GM12873 (cell line): ENCODE measurements around the gene SMAD3.

ENCODE experiments used
- TF ChIP-seq, protein P1 (sequence below): IDR thresholded peaks from 2 replicates; pipeline ENCODE4 v1.5.1; 2012; ENCODE audit warnings: low read depth, mild to moderate bottlenecking, moderate library complexity, low read length, control low read depth; ENCODE audit not compliant: insufficient read depth; ENCODE audit errors: missing control alignments

SMAD3 gene

DNA sequence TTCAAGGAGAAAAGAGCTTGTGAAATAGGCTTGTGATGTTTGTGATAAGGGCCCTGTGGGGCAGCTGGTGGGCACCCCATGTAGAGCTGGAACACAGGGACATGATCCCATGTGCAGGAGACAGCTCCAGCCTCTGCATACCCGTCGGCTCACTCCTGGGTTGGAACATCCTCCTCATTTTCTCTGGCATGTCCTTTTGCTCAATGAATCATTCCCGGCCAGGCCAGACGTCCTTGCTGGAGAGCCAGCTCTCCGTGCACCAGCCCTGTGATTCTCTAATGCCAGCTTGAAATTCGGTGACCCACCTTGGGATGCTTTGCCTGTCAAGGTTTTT, 77.3 kb downstream of the SMAD3 start:
- TF ChIP-seq, protein P1, sequence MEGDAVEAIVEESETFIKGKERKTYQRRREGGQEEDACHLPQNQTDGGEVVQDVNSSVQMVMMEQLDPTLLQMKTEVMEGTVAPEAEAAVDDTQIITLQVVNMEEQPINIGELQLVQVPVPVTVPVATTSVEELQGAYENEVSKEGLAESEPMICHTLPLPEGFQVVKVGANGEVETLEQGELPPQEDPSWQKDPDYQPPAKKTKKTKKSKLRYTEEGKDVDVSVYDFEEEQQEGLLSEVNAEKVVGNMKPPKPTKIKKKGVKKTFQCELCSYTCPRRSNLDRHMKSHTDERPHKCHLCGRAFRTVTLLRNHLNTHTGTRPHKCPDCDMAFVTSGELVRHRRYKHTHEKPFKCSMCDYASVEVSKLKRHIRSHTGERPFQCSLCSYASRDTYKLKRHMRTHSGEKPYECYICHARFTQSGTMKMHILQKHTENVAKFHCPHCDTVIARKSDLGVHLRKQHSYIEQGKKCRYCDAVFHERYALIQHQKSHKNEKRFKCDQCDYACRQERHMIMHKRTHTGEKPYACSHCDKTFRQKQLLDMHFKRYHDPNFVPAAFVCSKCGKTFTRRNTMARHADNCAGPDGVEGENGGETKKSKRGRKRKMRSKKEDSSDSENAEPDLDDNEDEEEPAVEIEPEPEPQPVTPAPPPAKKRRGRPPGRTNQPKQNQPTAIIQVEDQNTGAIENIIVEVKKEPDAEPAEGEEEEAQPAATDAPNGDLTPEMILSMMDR = no peak

DNA sequence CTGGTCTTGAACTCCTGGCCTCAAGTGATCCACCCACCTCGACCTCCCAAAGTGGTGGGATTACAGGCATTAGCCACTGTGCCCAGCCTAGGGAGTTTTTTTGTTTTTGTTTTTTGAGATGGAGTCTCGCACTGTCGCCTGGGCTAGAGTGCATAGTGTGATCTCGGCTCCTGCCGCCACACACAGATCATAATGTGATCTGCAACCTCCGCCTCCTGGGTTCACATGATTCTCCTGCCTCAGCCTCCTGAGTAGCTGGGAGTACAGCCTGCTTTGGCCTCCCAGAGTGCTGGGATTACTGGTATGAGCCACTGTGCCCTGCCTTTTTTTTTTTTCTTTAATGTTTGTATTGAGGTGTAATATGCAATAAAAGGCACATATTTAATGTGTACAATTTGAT, 78.2 kb downstream of the SMAD3 start:
- TF ChIP-seq, protein P1 = no peak

DNA sequence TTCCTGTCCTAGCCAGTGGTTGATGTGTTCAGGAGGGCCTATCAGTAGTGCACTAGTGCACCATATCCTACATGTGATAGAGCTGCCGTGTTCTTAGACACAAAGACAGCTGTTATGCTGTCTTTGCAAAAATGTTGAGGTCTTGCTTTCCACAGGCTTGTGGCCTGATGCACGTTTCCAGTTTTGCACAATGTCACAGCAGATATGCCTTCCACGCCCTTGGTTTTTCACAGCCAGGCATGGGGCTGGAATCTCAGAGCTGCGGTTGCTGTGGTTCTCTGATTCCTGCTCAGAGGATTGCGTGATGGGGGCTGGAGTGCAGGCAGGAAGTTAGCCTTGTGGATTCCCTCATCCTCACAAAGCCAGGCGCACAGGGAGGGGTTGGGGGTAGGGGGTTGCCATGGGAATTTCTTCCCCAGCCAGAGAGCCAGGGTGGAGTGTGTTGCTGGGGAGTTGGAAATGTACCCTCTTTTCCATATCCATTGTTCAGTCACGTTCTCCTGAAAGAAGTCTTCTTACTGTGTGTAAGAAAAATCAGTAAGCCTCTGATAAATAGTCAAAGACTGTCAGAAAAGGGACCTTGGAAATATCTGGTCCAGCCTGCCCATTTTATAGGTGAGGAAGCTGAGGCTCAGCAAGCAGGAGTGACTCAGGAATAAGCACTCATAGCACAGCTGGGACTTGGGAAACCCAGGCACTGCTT, 79.4 kb downstream of the SMAD3 start:
- TF ChIP-seq, protein P1 = no peak

DNA sequence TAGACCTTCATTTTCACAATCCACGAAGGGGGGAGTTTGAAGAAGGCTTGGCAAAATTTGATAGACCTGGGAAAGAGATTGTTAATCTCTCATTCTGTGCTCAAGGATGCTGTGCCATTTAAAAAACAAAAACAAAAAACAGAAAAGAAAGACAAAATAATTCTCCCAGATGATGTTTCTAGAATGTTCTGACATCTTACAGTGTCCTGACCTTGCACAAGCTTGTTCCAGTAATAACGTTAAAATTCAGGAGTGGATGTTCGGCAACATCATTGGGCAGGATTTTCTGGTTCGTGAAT, 79.9 kb downstream of the SMAD3 start:
- TF ChIP-seq, protein P1 = no peak

DNA sequence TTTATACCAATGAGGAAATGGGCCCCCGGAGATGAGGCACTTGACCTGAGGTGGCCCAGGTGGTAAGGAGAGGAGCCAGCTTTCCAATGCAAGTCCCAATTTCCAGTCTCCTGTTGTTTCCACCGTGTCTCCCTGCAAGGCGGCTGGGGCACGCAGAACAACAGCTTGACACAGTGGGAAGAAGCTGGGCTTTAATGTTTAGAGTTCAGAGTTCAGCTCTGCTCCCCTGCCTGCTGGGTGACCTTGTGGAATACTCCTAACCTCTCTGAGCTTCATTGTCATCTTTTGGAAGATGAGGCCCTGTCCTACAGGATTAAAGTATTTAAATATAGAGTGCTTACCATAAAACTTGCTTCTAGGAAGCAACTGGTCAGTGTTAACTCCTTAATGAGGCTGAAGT, 80.3 kb downstream of the SMAD3 start:
- TF ChIP-seq, protein P1 = no peak

DNA sequence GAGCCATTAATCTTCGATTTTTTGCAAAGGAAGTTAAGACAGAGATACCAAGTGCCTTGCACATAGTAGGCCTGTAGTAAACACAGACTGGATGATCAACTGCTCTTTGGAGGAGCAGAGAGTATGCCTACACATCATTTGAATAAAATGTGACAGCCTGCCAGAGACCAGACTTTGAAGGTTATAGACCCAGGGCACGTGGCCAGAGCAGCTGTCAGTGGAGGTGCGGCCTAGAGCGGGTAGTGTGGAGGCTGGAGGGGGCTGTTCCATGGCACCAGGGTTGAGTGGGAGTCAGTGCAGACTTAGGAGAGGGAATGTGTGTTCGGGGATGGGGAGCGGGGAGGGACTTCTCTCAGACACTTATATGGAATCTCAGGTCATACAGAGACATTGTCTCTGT, 80.8 kb downstream of the SMAD3 start:
- TF ChIP-seq, protein P1 = no peak

DNA sequence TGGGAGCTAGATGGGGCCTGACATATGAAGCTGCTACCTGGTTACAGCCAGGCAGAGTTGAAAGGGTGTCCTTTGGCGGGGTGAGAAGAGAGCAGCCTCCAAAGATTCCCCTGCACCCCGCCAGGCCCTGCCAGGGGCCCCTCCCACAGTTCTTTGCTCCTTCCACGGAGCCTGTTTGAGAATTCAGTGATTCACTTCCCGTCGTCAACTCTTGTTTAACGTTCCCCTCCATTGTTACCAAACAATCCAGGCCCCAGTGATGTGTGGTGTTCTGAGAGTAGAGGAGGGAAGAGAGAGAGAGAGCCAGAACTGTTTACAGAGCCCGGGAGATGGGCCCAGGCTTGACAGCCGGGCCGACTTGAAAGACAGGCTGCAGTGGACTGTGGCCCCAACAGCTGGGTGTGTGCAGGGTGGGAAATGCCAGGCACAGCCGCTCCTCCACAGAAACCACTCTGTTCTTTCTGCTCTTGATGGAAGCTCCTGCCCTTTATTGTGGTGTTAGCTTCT, 81.5 kb downstream of the SMAD3 start:
- TF ChIP-seq, protein P1 = no peak
